Mesendoderm (in vitro differentiated cells): Measurements from ENCODE around the gene ALDH1L2.

ENCODE experiments used
- DNase-seq: peaks from one replicate; pipeline ENCODE4 v3.0.0; 2013
- H2AK5ac ChIP-seq: 2 replicates; pipeline ENCODE4 v1.6.1; 2013; ENCODE audit warnings: low read length, inconsistent platforms
- H2BK120ac ChIP-seq: 2 replicates; pipeline ENCODE4 v1.6.1; 2013; ENCODE audit warnings: low read depth, mild to moderate bottlenecking, low read length, moderate library complexity, mixed read lengths
- H2BK15ac ChIP-seq: replicated peaks from 2 replicates; pipeline ENCODE4 v1.6.1; 2013; ENCODE audit warnings: low read depth, mild to moderate bottlenecking, moderate library complexity
- H2BK5ac ChIP-seq: 2 replicates; pipeline ENCODE4 v1.6.1; 2013; ENCODE audit warnings: low read length, inconsistent platforms
- H3K18ac ChIP-seq: 2 replicates; pipeline ENCODE4 v1.6.1; 2013; ENCODE audit warnings: mild to moderate bottlenecking, low read length, mixed read lengths
- H3K23ac ChIP-seq: one replicate; pipeline ENCODE4 v1.6.1; 2013; ENCODE audit warnings: low read length
- H3K27ac ChIP-seq: 2 replicates; pipeline ENCODE4 v1.5.1; 2013; ENCODE audit warnings: low read depth, mild to moderate bottlenecking, inconsistent platforms, low read length, moderate library complexity
- H3K27me3 ChIP-seq: 2 replicates; pipeline ENCODE4 v1.6.1; 2013; ENCODE audit warnings: low read length, control low read depth, mild to moderate bottlenecking, inconsistent platforms; ENCODE audit not compliant: insufficient read depth, poor library complexity
- H3K36me3 ChIP-seq: 2 replicates; pipeline ENCODE4 v1.6.1; 2013; ENCODE audit warnings: low read length, inconsistent platforms; ENCODE audit not compliant: control insufficient read depth, insufficient read depth
- H3K4ac ChIP-seq: one replicate; pipeline ENCODE4 v1.6.1; 2013; ENCODE audit warnings: low read depth, mild to moderate bottlenecking, low read length, moderate library complexity
- H3K4me1 ChIP-seq: 2 replicates; pipeline ENCODE4 v1.6.1; 2013; ENCODE audit warnings: low read depth, low read length, inconsistent platforms; ENCODE audit not compliant: control insufficient read depth
- H3K4me2 ChIP-seq: 2 replicates; pipeline ENCODE4 v1.6.1; 2013; ENCODE audit warnings: low read length
- H3K4me3 ChIP-seq: 2 replicates; pipeline ENCODE4 v1.5.1; 2013; ENCODE audit warnings: mild to moderate bottlenecking, low read length
- H3K56ac ChIP-seq: one replicate; pipeline ENCODE4 v1.6.1; 2013; ENCODE audit warnings: low read length
- H3K79me1 ChIP-seq: 2 replicates; pipeline ENCODE4 v1.6.1; 2013; ENCODE audit warnings: low read length, inconsistent platforms
- H3K79me2 ChIP-seq: 2 replicates; pipeline ENCODE4 v1.6.1; 2013; ENCODE audit warnings: mild to moderate bottlenecking, low read length; ENCODE audit not compliant: control insufficient read depth, insufficient read depth
- H3K9ac ChIP-seq: 2 replicates; pipeline ENCODE4 v1.6.1; 2013; ENCODE audit warnings: low read length, inconsistent platforms
- H4K5ac ChIP-seq: one replicate; pipeline ENCODE4 v1.6.1; 2013; ENCODE audit warnings: low read length
- H4K8ac ChIP-seq: one replicate; pipeline ENCODE4 v1.6.1; 2013; ENCODE audit warnings: low read depth, mild to moderate bottlenecking, control low read depth, low read length, moderate library complexity
- WGBS: extraction: QIAGEN DNeasy Blood & Tissue Kit; methylation state at CpG from one replicate; pipeline ENCODE4 v1.1.7; 2013; ENCODE audit warnings: low lambda C conversion rate, missing lambda C conversion rate; ENCODE audit not compliant: insufficient coverage; ENCODE audit errors: extremely low coverage; 5-methylcytosine and 5-hydroxymethylcytosine counted together

Gene ALDH1L2

GRCh38 chr12:104973250-104973649 is 111.0 kb downstream of the ALDH1L2 start:
- Histone ChIP-seq H3K27ac (no peak overlapping the region), H4K8ac (no peak overlapping the region), H3K23ac (no peak overlapping the region), H2AK5ac (no peak overlapping the region), H3K56ac (no peak overlapping the region), H3K4me3 (no peak overlapping the region), H3K36me3 (no peaks in the 10 kb centered on the region), H3K4me2 (no peak overlapping the region), H2BK5ac (no peak overlapping the region), H3K9ac (no peak overlapping the region), H3K18ac (no peak overlapping the region), H2BK120ac (no peak overlapping the region), H3K4ac (no peak overlapping the region), H3K79me2 (no peaks in the 10 kb centered on the region), H3K4me1 (no peaks in the 10 kb centered on the region), H2BK15ac (no peak overlapping the region), H3K79me1 (no peaks in the 10 kb centered on the region), H3K27me3 (no peaks in the 10 kb centered on the region), H4K5ac (no peak overlapping the region)
- no peak for DNase-seq
- WGBS: no CpG with 5 or more reads among the region's 5 CpGs

- no peak overlapping the region for H3K56ac ChIP-seq
- H3K4me1 ChIP-seq: no peaks in the 10 kb centered on the region
- no CpG with 5 or more reads among the region's 5 CpGs for WGBS
- H3K27ac ChIP-seq: no peak overlapping the region
- no peak overlapping the region for H3K4ac ChIP-seq
- no peak overlapping the region for H2AK5ac ChIP-seq
- no peak overlapping the region for H3K9ac ChIP-seq
- no peaks in the 10 kb centered on the region for H3K27me3 ChIP-seq
- no peak overlapping the region for H3K18ac ChIP-seq
- H3K4me2 ChIP-seq: no peak overlapping the region
- DNase-seq: no peak
- no peak overlapping the region for H2BK5ac ChIP-seq
- H2BK15ac ChIP-seq: no peak overlapping the region
- no peak overlapping the region for H3K23ac ChIP-seq
- no peak overlapping the region for H4K5ac ChIP-seq
- H2BK120ac ChIP-seq: no peak overlapping the region
- H4K8ac ChIP-seq: no peak overlapping the region
- H3K79me1 ChIP-seq: no peaks in the 10 kb centered on the region
- H3K4me3 ChIP-seq: no peak overlapping the region
- H3K36me3 ChIP-seq: no peaks in the 10 kb centered on the region
- H3K79me2 ChIP-seq: no peaks in the 10 kb centered on the region
Observed at GRCh38 chr12:104971306-104971705, 113.0 kb downstream of the ALDH1L2 start.
